RCC 7860 (cell line): Measurements from ENCODE around the gene FXYD7.
A peak's percentile ranks its signal among the peaks of the same experiment; 100 is the strongest.

ENCODE experiments used
- DNase-seq: peaks from one replicate; pipeline ENCODE4 v3.0.0-alpha.2; 2015; ENCODE audit warnings: low spot score
- FAIRE-seq: peaks from 2 replicates; lab custom pipeline; 2012; peaks lifted over from hg19 to GRCh38; lab: Jason Lieb, UNC

FXYD7 gene

GRCh38 chr19:35109395-35110112 is 33.5 kb upstream of the FXYD7 start:
- DNase-seq (no peak), FAIRE-seq (no peak)

DNA sequence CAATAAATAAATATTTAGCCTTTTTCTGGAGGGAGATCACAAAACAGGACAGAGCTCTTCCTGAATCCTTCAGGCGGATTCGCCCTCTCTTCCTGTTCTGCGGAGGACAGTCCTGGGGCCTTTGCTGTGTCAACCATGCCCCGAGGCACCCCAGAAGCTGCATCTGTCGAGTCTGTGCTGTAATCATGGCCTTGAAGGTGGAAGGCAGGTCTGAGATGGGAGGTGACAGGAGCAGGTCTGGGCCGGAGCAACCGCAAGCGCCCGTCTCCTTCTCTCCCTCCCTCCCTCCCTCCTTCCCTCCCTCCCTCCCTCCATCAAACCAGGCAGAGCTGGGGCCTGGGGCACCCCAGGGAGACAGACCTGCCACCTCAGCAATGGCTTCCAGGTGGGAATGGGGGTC is 32.1 kb upstream of the FXYD7 start:
- FAIRE-seq: no peak
- DNase-seq: no peak

GRCh38 chr19:35112995-35113688 is 29.9 kb upstream of the FXYD7 start:
- DNase-seq (no peak), FAIRE-seq (no peak)

GRCh38 chr19:35114353-35115176 is 28.5 kb upstream of the FXYD7 start:
- no peak for DNase-seq
- no peak for FAIRE-seq

GRCh38 chr19:35115177-35115951 is 27.7 kb upstream of the FXYD7 start, which contains the start of gene FXYD3:
Gene FXYD3 (plus strand): TSS chr19:35115823. CDS start chr19:35119377, 3,554 bp downstream.
- no peak for FAIRE-seq
- DNase-seq: no peak

DNA sequence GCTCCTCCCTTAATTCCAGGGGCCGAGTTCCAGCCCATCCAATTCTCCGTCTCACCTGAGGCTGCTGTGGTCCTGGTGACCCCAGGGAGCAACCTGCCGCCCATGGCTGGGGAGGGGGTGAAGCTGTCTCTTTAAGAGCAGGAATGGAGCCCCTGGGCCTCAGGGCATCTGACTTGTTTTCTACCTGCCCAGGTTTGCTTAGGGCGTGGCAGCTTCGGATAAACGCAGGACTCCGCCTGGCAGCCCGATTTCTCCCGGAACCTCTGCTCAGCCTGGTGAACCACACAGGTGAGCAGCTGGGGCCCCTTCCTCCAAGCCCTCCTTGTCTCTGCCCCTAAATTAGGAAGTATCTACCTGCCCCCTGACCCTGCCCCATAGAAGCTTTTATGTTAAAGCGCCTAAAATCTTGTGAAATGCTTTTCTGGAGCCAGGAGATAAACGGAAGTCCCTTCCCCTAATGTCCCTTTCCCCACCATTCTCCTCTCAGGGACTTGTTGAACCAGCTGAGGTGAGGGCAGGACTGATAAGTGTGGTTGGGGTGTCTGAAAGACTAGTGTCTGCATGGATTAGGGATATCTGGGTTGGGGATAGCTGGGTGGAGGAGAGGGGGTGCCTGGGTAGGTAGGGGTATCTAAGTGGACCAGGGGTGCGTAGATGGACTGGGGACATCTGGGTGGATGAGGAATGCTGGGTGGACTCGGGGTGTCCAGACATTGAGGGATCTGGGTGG is 26.8 kb upstream of the FXYD7 start:
- DNase-seq: no peak
- FAIRE-seq: no peak

DNA sequence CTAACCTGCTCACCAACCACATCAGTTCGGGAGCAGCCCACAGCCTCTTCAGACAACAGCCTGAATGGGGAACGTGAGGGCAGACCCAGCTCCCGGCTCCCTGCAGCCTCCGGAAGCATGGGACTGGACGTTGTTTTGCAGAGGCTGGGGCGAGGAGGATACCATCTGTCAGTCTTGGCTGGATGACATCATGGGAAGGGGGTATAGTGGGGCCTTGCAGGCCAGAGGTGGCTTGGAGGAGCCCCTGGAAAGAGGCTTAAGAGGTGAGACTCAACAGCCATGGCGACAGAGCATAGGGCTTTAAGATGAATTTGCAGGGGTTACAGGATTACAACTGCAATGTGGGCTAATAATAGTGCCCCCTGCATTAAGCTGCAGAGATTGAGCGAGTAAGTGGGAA is 25.9 kb upstream of the FXYD7 start:
- no peak for DNase-seq
- FAIRE-seq: no peak

DNA sequence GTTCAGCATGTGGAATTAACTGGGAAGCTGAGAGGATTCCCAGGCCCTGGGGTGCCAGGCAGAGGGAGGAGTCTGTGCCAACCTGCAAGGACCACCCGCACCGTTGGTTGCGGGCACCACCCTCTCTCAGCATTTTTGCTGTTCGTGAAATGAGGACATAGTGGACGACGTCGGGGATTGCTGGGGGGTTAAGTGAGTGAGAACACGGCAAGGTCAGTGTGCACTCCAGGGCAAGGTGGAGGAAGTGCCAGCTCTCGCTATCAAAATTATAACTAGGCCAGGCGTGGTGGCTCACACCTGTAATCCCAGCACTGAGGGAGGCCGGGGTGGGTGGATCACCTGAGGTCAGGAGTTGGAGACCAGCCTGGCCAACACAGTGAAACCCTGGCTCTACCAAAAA is 25.3 kb upstream of the FXYD7 start:
- no peak for DNase-seq
- FAIRE-seq: no peak

GRCh38 chr19:35118268-35119020 is 24.6 kb upstream of the FXYD7 start:
- FAIRE-seq (no peak), DNase-seq (no peak)

- DNase-seq: no peak
- no peak for FAIRE-seq
These were observed 24.0 kb upstream of the FXYD7 start for GRCh38 chr19:35119091-35119490.

GRCh38 chr19:35119578-35120155 is 23.4 kb upstream of the FXYD7 start:
- FAIRE-seq (no peak), DNase-seq (no peak)

DNA sequence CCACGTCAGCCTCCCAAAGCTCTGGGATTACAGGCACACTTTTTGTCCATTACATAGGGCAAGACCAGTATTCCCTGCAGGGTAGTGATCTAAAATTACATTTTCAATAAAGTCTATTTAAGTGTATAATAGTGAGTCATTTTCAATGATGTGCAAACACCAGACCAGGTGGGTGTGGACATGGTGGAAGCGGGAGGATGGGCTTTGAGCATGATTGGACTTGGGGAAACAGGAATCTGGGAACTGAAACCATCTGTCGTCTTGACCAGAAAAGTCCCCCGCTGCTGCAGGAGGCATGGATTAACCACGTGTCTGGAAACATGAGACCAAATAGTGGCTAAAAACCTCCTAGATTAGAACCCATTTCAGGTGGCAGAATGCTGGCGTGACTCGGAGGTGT is 22.6 kb upstream of the FXYD7 start:
- DNase-seq (peak; percentile 20), FAIRE-seq (no peak)

- DNase-seq (no peak), FAIRE-seq (no peak)
These were observed 22.2 kb upstream of the FXYD7 start for GRCh38 chr19:35120898-35121297.

DNA sequence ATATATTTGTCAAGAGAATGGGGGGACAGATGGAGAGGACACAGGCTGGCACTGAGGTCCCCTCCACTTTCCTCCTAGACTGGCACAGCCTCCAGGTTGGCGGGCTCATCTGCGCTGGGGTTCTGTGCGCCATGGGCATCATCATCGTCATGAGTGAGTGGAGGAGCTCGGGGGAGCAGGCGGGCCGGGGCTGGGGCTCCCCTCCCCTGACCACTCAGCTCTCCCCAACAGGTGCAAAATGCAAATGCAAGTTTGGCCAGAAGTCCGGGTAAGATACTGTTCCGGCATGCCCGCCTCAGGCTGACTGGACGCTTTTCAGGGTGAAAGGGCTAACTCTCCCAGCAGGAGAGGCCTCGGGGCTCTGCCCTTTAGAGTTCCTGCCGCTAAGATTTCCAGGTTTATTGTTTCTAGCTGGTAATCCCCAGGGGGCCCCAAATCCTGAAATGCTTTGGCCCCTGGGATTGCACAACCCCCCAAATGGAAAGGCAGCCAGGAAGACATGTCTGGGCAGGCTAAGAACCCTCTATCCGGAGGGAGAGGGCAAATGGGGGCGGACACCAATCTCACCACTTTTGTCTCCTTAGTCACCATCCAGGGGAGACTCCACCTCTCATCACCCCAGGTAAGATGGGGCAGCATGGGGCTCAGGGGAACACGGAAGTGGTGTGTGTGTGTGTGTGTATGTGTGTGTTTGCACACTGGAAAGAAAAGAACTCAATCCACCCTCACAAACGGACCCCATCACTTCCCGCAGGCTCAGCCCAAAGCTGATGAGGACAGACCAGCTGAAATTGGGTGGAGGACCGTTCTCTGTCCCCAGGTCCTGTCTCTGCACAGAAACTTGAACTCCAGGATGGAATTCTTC is 20.1 kb upstream of the FXYD7 start:
- DNase-seq (no peak), FAIRE-seq (no peak)

- DNase-seq: no peak
- FAIRE-seq: no peak
These were observed 19.5 kb upstream of the FXYD7 start for GRCh38 chr19:35123573-35123972.

GRCh38 chr19:35124098-35125060 is 18.7 kb upstream of the FXYD7 start:
- DNase-seq: peak; percentile 81
- no peak for FAIRE-seq

DNA sequence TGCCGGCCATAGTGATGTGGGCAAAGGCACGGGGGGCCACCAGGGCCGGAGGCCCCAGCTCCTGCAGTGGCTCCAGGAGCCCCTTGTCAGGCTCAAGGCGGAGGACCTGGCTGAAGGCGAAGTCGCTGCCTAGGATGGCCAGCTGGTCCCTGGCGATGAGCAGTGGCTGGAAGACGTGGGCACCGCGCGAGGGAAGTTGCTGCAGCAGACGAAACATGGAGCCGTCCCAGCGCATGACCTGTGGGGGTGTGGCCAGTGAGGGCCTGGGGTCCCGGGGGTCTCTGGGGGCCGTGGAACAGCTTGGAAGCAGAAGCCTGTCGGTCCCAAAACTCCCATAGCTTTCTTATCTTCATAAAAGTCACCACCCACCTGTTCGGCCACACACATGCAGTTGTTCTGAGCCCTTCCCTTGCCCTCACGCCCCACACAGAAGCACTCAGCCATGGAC is 17.8 kb upstream of the FXYD7 start:
- FAIRE-seq (no peak), DNase-seq (no peak)
